H1 (cell line): ENCODE results near the gene OLA1. TPM values are rescaled to one million over a fixed set of nuclear protein-coding genes. Genes with fewer than 3 reads are reported as not detected.

Source experiments
- CTCF ChIA-PET: fragments of 300-600 bp; sonication (Branson Sonifier 250); formaldehyde crosslinking; loops from one replicate; lab custom pipeline; 2021; ENCODE audit not compliant: partially characterized antibody; lab: Charles Lee
- POLR2A ChIA-PET: fragments of 300-600 bp; sonication (Branson Sonifier 250); formaldehyde crosslinking; loops from one replicate; lab custom pipeline; 2021; ENCODE audit warnings: inconsistent platforms; ENCODE audit not compliant: partially characterized antibody; lab: Charles Lee
- DNase-seq, 2 experiments: peaks; one replicate each; pipeline versions ENCODE4 v3.0.0 to v3.0.0-alpha.2; 2010 to 2022; ENCODE audit warnings: low spot score in 2 of 2, low read depth in 1 of 2, mixed read lengths in 1 of 2
- FAIRE-seq: peaks from 2 replicates; lab custom pipeline; 2011; peaks lifted over from hg19 to GRCh38; lab: Jason Lieb, UNC
- H2AFZ ChIP-seq: 2 replicates; pipeline ENCODE4 v1.8.1; 2012; ENCODE audit warnings: low read length, inconsistent platforms
- H2AK5ac ChIP-seq: 2 replicates; pipeline ENCODE4 v1.6.1; 2013; ENCODE audit warnings: low read depth, low read length
- H2BK120ac ChIP-seq: replicated peaks from 2 replicates; pipeline ENCODE3; 2013; ENCODE audit warnings: low read depth, low read length, inconsistent platforms
- H2BK12ac ChIP-seq: 2 replicates; pipeline ENCODE4 v1.6.1; 2013; ENCODE audit warnings: low read depth, low read length
- H2BK15ac ChIP-seq: 2 replicates; pipeline ENCODE4 v1.6.1; 2013; ENCODE audit warnings: low read length
- H2BK20ac ChIP-seq: 2 replicates; pipeline ENCODE4 v1.6.1; 2013; ENCODE audit warnings: low read length
- H2BK5ac ChIP-seq: 2 replicates; pipeline ENCODE4 v1.6.1; 2013; ENCODE audit warnings: low read depth, low read length
- H3K14ac ChIP-seq: 2 replicates; pipeline ENCODE4 v1.6.1; 2013; ENCODE audit warnings: inconsistent platforms; ENCODE audit not compliant: insufficient read length
- H3K18ac ChIP-seq: 2 replicates; pipeline ENCODE4 v1.6.1; 2013; ENCODE audit warnings: low read length; ENCODE audit errors: extremely low read depth
- H3K23ac ChIP-seq: 2 replicates; pipeline ENCODE4 v1.6.1; 2013; ENCODE audit warnings: inconsistent platforms; ENCODE audit not compliant: insufficient read length
- H3K23me2 ChIP-seq: 2 replicates; pipeline ENCODE4 v1.6.1; 2013; ENCODE audit warnings: low read depth, low read length
- H3K27ac ChIP-seq: 2 replicates; pipeline ENCODE4 v1.6.1; 2011; ENCODE audit warnings: low read depth, low read length, inconsistent platforms
- H3K27me3 ChIP-seq, 4 experiments: replicated peaks in 1 of 4; 1 replicate in 1 of 4; 2 replicates in 3 of 4; pipeline versions ENCODE4 v1.6.1 to v1.8.1; 2011 to 2013; ENCODE audit warnings: low read length in 3 of 4, mild to moderate bottlenecking in 3 of 4, inconsistent platforms in 2 of 4, mixed read lengths in 2 of 4, moderate library complexity in 1 of 4; ENCODE audit not compliant: control insufficient read depth in 3 of 4, insufficient read depth in 3 of 4; ENCODE audit errors: extremely low read depth in 1 of 4
- H3K36me3 ChIP-seq, 4 experiments: 2 replicates each; pipeline versions ENCODE4 v1.6.1 to v1.8.1; 2011 to 2013; ENCODE audit warnings: mild to moderate bottlenecking in 4 of 4, low read length in 3 of 4, moderate library complexity in 2 of 4, control low read depth in 1 of 4, inconsistent platforms in 1 of 4; ENCODE audit not compliant: insufficient read depth in 4 of 4, control insufficient read depth in 2 of 4
- H3K4ac ChIP-seq: replicated peaks from 2 replicates; pipeline ENCODE3; 2013; ENCODE audit warnings: low read length, low read depth, mixed read lengths, inconsistent platforms; ENCODE audit not compliant: insufficient read length
- H3K4me1 ChIP-seq, 4 experiments: replicated peaks in 1 of 4; 1 replicate in 1 of 4; 2 replicates in 3 of 4; pipeline versions ENCODE4 v1.6.1 to v1.8.1; 2011 to 2013; ENCODE audit warnings: low read length in 3 of 4, inconsistent platforms in 2 of 4, mixed read lengths in 1 of 4; ENCODE audit not compliant: insufficient read depth in 4 of 4, control insufficient read depth in 3 of 4
- H3K4me2 ChIP-seq, 2 experiments: 2 replicates each; pipeline versions ENCODE4 v1.6.1 to v1.8.1; 2011 to 2013; ENCODE audit warnings: low read depth in 2 of 2, low read length in 2 of 2, control low read depth in 1 of 2, inconsistent platforms in 1 of 2, mild to moderate bottlenecking in 1 of 2; ENCODE audit not compliant: insufficient read depth in 1 of 2
- H3K4me3 ChIP-seq, 4 experiments: fragments of 200-600, 300-600 bp in 1 of 4; sonication (generic), shearing (Covaris generic), sonication (Bioruptor Twin) in 1 of 4; 2 replicates each; pipeline versions ENCODE4 v1.5.1 to v1.8.1; 2011 to 2016; ENCODE audit warnings: low read length in 4 of 4, low read depth in 3 of 4, control low read depth in 2 of 4, inconsistent platforms in 2 of 4, mild to moderate bottlenecking in 2 of 4, mixed read lengths in 1 of 4, moderate library complexity in 1 of 4; ENCODE audit not compliant: insufficient read depth in 2 of 4; ENCODE audit errors: extremely low read depth in 1 of 4
- H3K56ac ChIP-seq: replicated peaks from 2 replicates; pipeline ENCODE3; 2013; ENCODE audit warnings: low read depth, mild to moderate bottlenecking, mixed read lengths, low read length, inconsistent platforms; ENCODE audit not compliant: insufficient read length
- H3K79me1 ChIP-seq: 2 replicates; pipeline ENCODE4 v1.6.1; 2013; ENCODE audit warnings: low read depth, low read length, control low read depth
- H3K79me2 ChIP-seq, 2 experiments: 2 replicates each; pipeline versions ENCODE4 v1.6.1 to v1.8.1; 2012 to 2013; ENCODE audit warnings: low read length in 2 of 2, mild to moderate bottlenecking in 2 of 2, inconsistent platforms in 1 of 2; ENCODE audit not compliant: insufficient read depth in 2 of 2, control insufficient read depth in 1 of 2
- H3K9ac ChIP-seq, 4 experiments: replicated peaks in 1 of 4; 1 replicate in 1 of 4; 2 replicates in 3 of 4; pipeline versions ENCODE4 v1.6.1 to v1.8.1; 2011 to 2013; ENCODE audit warnings: low read depth in 3 of 4, low read length in 3 of 4, control low read depth in 2 of 4, mild to moderate bottlenecking in 2 of 4, moderate library complexity in 2 of 4, inconsistent platforms in 1 of 4; ENCODE audit errors: extremely low read depth in 1 of 4
- H3K9me3 ChIP-seq, 2 experiments: 2 replicates each; pipeline versions ENCODE4 v1.6.1 to v1.8.1; 2012 to 2013; ENCODE audit warnings: mild to moderate bottlenecking in 2 of 2, moderate library complexity in 2 of 2, control low read depth in 1 of 2, inconsistent platforms in 1 of 2, low read depth in 1 of 2, low read length in 1 of 2, mixed read lengths in 1 of 2; ENCODE audit not compliant: insufficient read depth in 2 of 2
- H4K20me1 ChIP-seq, 2 experiments: replicated peaks in 1 of 2; 2 replicates each; pipeline versions ENCODE3 to v1.8.1; 2011 to 2013; ENCODE audit warnings: inconsistent platforms in 2 of 2, low read length in 2 of 2, mild to moderate bottlenecking in 1 of 2; ENCODE audit not compliant: insufficient read depth in 2 of 2, control insufficient read depth in 1 of 2
- H4K5ac ChIP-seq: 2 replicates; pipeline ENCODE4 v1.6.1; 2013; ENCODE audit warnings: low read length, low read depth, mixed read lengths, inconsistent platforms; ENCODE audit not compliant: insufficient read length
- H4K8ac ChIP-seq: 2 replicates; pipeline ENCODE4 v1.8.0; 2013; ENCODE audit warnings: mild to moderate bottlenecking, moderate library complexity, low read length, inconsistent platforms; ENCODE audit not compliant: insufficient read depth; ENCODE audit errors: extremely low read depth
- H4K91ac ChIP-seq: replicated peaks from 2 replicates; pipeline ENCODE3; 2013; ENCODE audit warnings: low read length, mixed read lengths, inconsistent platforms; ENCODE audit not compliant: insufficient read length
- BRCA1 ChIP-seq: IDR thresholded peaks from 2 replicates; pipeline ENCODE4 v1.6.1; 2012; ENCODE audit warnings: low read depth, low read length, improper control_type of control experiment
- CBX8 ChIP-seq: fragments of 300-800, 300-1000 bp; sonication (generic); IDR thresholded peaks from 2 replicates; pipeline ENCODE4 v1.7.1; 2016; ENCODE audit warnings: low read depth, low read length, borderline replicate concordance
- WGBS, 2 experiments: shearing (Covaris generic) in 1 of 2; methylation state at CpG; one replicate each; pipeline versions ENCODE4 v1.1.6 to v1.1.7; 2013 to 2015; ENCODE audit warnings: low lambda C conversion rate in 2 of 2, mixed read lengths in 2 of 2, inconsistent platforms in 1 of 2, low coverage in 1 of 2, missing lambda C conversion rate in 1 of 2; ENCODE audit not compliant: insufficient replicate concordance in 2 of 2, insufficient coverage in 1 of 2, insufficient read length in 1 of 2; ENCODE audit errors: extremely low coverage in 1 of 2, missing lambda C conversion rate in 1 of 2; 5-methylcytosine and 5-hydroxymethylcytosine counted together
- polyA plus RNA-seq, 7 experiments: library from polyadenylated mRNA; depleted of rRNA in 3 of 7; stranded (reverse) in 5 of 7; unstranded in 2 of 7; fragments of >200 nt in 5 of 7; fragments of 200-250 nt in 2 of 7; gene quantifications; 1 replicate in 5 of 7; 2 replicates in 1 of 7; 4 replicates in 1 of 7; pipeline versions ENCODE4 v1.2.1 to v1.2.3, GENCODE V29; 2011 to 2013; ENCODE audit warnings: missing spikeins in 2 of 7, mixed read lengths in 2 of 7
- total RNA-seq: library from RNA; stranded (reverse); fragmentation: NEBNext Ultra II Directional; extraction: Animal tissue kit (Norgen Biotek cat#: 25700); gene quantifications from 2 replicates; pipeline ENCODE4 v1.2.1, GENCODE V29; 2021

OLA1 gene
- total and polyA plus RNA-seq, 2 of the 8 experiments (the other 6 are each of a cell fraction or from before 2014, with no cell fraction given) = 39.3 to 158 TPM

- H4K91ac ChIP-seq = no peak overlapping the region
- no peak overlapping the region for H2BK12ac ChIP-seq
- H3K27me3 ChIP-seq = peaks cover 0 to 9% (median 2%) of the 10 kb centered on the region in 4 experiments; a peak in 3 of 7 replicates
- H3K23me2 ChIP-seq = peaks cover 5% of the 10 kb centered on the region; the same call in 1 of the 2 replicates
- H3K4me2 ChIP-seq = no peak overlapping the region
- H3K9me3 ChIP-seq = no peaks in the 10 kb centered on the region
- no peak overlapping the region for H3K23ac ChIP-seq
- no peak overlapping the region for H3K18ac ChIP-seq
- DNase-seq = no peak
- H2AK5ac ChIP-seq = no peak overlapping the region
- no peak overlapping the region for H2BK20ac ChIP-seq
- no peak overlapping the region for H3K56ac ChIP-seq
- H3K79me2 ChIP-seq = peaks cover 5 to 72% of the 10 kb centered on the region in 2 experiments
- peaks cover 6% of the 10 kb centered on the region for H3K79me1 ChIP-seq
- no peak overlapping the region for H3K14ac ChIP-seq
- CTCF ChIA-PET = interaction anchor here (0.7 to 2.4 kb wide), 2 partner anchors 11 to 65 kb away, joined by 3 to 12 read pairs; no protein-coding TSS in a partner anchor
- no peak overlapping the region for H4K5ac ChIP-seq
- H4K8ac ChIP-seq = no peak overlapping the region
- H4K20me1 ChIP-seq = peaks cover 5 to 12% of the 10 kb centered on the region in 2 experiments
- WGBS, 2 experiments = 90% methylated on average over 3 of the region's 3 CpGs; no CpG with 5 or more reads in 1 of the 2 experiments
- POLR2A ChIA-PET = no interaction called here
- peaks cover 0 to 3% (median under 1%) of the 10 kb centered on the region in 4 experiments; a peak in 4 of 7 replicates for H3K4me1 ChIP-seq
- no peak overlapping the region for H2BK15ac ChIP-seq
- H2AFZ ChIP-seq = no peak overlapping the region
- no peak overlapping the region for H3K9ac ChIP-seq
- no peak overlapping the region for H2BK120ac ChIP-seq
- no peak overlapping the region for H3K4me3 ChIP-seq
- no peak overlapping the region for H3K27ac ChIP-seq
- no peak overlapping the region for H2BK5ac ChIP-seq
- TF ChIP-seq BRCA1 = no peak
- no peak for TF ChIP-seq CBX8
- TF ChIP-seq, all 59 proteins: peak for 0
- no peak for FAIRE-seq
- Histone ChIP-seq H3K4ac (no peak overlapping the region), H3K36me3 (peaks cover 0 to 13% (median 4%) of the 10 kb centered on the region in 4 experiments; a peak in 3 of 8 replicates)
Observed at GRCh38 chr2:174245065-174245464, 3.3 kb downstream of the OLA1 start.
